Loucy (cell line): ENCODE data around the gene UNC13C.

Experiments
- H2AFZ ChIP-seq: fragments of 200-600 bp; sonication (generic); 2 replicates; pipeline ENCODE4 v1.6.0; 2016; ENCODE audit warnings: antibody characterized with exemption, mild to moderate bottlenecking, low read length, moderate library complexity
- H3F3A ChIP-seq: fragments of 200-600 bp; 2 replicates; pipeline ENCODE4 v1.6.0; 2016; ENCODE audit warnings: antibody characterized with exemption, low read depth, mild to moderate bottlenecking
- H3K27me3 ChIP-seq: fragments of 200-600 bp; sonication (generic); 2 replicates; pipeline ENCODE4 v1.6.1; 2014; ENCODE audit warnings: low read length, mild to moderate bottlenecking; ENCODE audit not compliant: insufficient read depth, poor library complexity, severe bottlenecking
- H3K36me3 ChIP-seq: fragments of 200-600 bp; sonication (generic); 2 replicates; pipeline ENCODE4 v1.6.1; 2016; ENCODE audit warnings: low read length; ENCODE audit not compliant: insufficient read depth
- H3K4me1 ChIP-seq: fragments of 200-600 bp; sonication (generic); 2 replicates; pipeline ENCODE4 v1.5.1; 2014; ENCODE audit warnings: low read length, mild to moderate bottlenecking; ENCODE audit not compliant: insufficient read depth, poor library complexity, severe bottlenecking
- H3K4me2 ChIP-seq: fragments of 200-600 bp; sonication (generic); 2 replicates; pipeline ENCODE4 v1.6.0; 2014; ENCODE audit warnings: antibody characterized with exemption, low read length, low read depth, mild to moderate bottlenecking; ENCODE audit not compliant: poor library complexity, severe bottlenecking
- H3K4me3 ChIP-seq: fragments of 200-600 bp; sonication (generic); 2 replicates; pipeline ENCODE4 v1.5.1; 2014; ENCODE audit warnings: low read length, mild to moderate bottlenecking, mixed read lengths; ENCODE audit not compliant: poor library complexity, severe bottlenecking
- H3K79me2 ChIP-seq: fragments of 200-600 bp; sonication (generic); 2 replicates; pipeline ENCODE4 v1.6.1; 2014; ENCODE audit warnings: low read length; ENCODE audit not compliant: insufficient read depth
- H3K9ac ChIP-seq: fragments of 200-600 bp; sonication (generic); 2 replicates; pipeline ENCODE4 v1.6.0; 2014; ENCODE audit warnings: mild to moderate bottlenecking, low read depth, low read length, moderate library complexity; ENCODE audit not compliant: poor library complexity, severe bottlenecking
- H3K9me2 ChIP-seq: fragments of 200-600 bp; sonication (generic); replicated peaks from 2 replicates; pipeline ENCODE4 v1.6.1; 2016; ENCODE audit warnings: low read depth, low read length, mixed read lengths
- H3K9me3 ChIP-seq: fragments of 200-600 bp; sonication (generic); 2 replicates; pipeline ENCODE4 v1.6.1; 2014; ENCODE audit warnings: mild to moderate bottlenecking, antibody characterized with exemption, low read length, low read depth; ENCODE audit not compliant: insufficient read depth
- H4K20me1 ChIP-seq: fragments of 200-600 bp; sonication (generic); 2 replicates; pipeline ENCODE4 v1.6.0; 2014; ENCODE audit warnings: antibody characterized with exemption, low read length, mild to moderate bottlenecking; ENCODE audit not compliant: insufficient read depth, poor library complexity, severe bottlenecking
- EZH2phosphoT487 ChIP-seq: fragments of 200-600 bp; IDR thresholded peaks from 2 replicates; pipeline ENCODE4 v1.6.1; 2018; ENCODE audit warnings: antibody characterized with exemption, mild to moderate bottlenecking, moderate library complexity, borderline replicate concordance
- TF ChIP-seq, protein P1 (sequence below): fragments of 200-600 bp; sonication (generic); conservative IDR thresholded peaks from 2 replicates; pipeline ENCODE4 v1.5.1; 2014; ENCODE audit warnings: mild to moderate bottlenecking, antibody characterized with exemption, low read length

Gene UNC13C

DNA sequence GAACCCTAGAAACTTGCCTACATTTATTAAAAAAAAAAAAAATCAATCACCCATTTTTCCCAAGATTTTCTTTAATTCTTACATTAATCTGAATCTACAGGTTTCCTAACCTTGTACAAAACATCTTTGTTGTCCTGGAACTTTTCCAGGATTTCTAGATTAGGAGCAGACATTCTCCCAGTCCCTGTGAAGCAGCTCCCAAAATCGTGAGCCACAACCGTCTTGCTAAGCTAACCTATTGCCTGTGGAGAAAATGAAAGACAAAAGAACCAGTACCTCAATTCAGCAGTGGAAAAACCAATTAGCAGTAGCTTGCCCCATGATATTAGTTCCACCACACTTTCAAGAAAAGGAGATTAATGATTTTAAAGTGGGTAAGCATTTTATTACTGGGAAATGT lies 522.1 kb downstream of the UNC13C start:
- Histone ChIP-seq H3K36me3 (no peaks in the 10 kb centered on the region), H2AFZ (no peak overlapping the region), H3K27me3 (no peaks in the 10 kb centered on the region), H3K4me2 (no peak overlapping the region), H3K9me2 (no peaks in the 10 kb centered on the region), H3K79me2 (no peaks in the 10 kb centered on the region), H3F3A (no peaks in the 10 kb centered on the region), H3K4me3 (no peak overlapping the region), H3K4me1 (no peaks in the 10 kb centered on the region), H3K9me3 (no peaks in the 10 kb centered on the region), H4K20me1 (no peaks in the 10 kb centered on the region), H3K9ac (no peak overlapping the region)
- TF ChIP-seq, protein P1, sequence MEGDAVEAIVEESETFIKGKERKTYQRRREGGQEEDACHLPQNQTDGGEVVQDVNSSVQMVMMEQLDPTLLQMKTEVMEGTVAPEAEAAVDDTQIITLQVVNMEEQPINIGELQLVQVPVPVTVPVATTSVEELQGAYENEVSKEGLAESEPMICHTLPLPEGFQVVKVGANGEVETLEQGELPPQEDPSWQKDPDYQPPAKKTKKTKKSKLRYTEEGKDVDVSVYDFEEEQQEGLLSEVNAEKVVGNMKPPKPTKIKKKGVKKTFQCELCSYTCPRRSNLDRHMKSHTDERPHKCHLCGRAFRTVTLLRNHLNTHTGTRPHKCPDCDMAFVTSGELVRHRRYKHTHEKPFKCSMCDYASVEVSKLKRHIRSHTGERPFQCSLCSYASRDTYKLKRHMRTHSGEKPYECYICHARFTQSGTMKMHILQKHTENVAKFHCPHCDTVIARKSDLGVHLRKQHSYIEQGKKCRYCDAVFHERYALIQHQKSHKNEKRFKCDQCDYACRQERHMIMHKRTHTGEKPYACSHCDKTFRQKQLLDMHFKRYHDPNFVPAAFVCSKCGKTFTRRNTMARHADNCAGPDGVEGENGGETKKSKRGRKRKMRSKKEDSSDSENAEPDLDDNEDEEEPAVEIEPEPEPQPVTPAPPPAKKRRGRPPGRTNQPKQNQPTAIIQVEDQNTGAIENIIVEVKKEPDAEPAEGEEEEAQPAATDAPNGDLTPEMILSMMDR, result no peak
- no peak for TF ChIP-seq EZH2phosphoT487

GRCh38 chr15:54502416-54503075 lies 524.3 kb downstream of the UNC13C start:
- Histone ChIP-seq H3K27me3 (no peaks in the 10 kb centered on the region), H2AFZ (no peak overlapping the region), H3K9me3 (no peaks in the 10 kb centered on the region)

GRCh38 chr15:54504695-54505094 lies 526.5 kb downstream of the UNC13C start:
- H3K79me2 ChIP-seq, result no peaks in the 10 kb centered on the region
- H3K9ac ChIP-seq, result no peak overlapping the region
- H4K20me1 ChIP-seq, result no peaks in the 10 kb centered on the region
- H3K9me3 ChIP-seq, result no peaks in the 10 kb centered on the region
- no peak overlapping the region for H3K4me3 ChIP-seq
- H3K4me2 ChIP-seq, result no peak overlapping the region
- no peak for TF ChIP-seq EZH2phosphoT487
- TF ChIP-seq, protein P1, result no peak
- H3F3A ChIP-seq, result no peaks in the 10 kb centered on the region
- no peaks in the 10 kb centered on the region for H3K4me1 ChIP-seq
- no peaks in the 10 kb centered on the region for H3K27me3 ChIP-seq
- H3K9me2 ChIP-seq, result no peaks in the 10 kb centered on the region
- no peak overlapping the region for H2AFZ ChIP-seq
- no peaks in the 10 kb centered on the region for H3K36me3 ChIP-seq

More at GRCh38 chr15:54502416-54503075, 524.3 kb downstream of the UNC13C start:
- Histone ChIP-seq H3K4me3 (no peak overlapping the region), H3K36me3 (no peaks in the 10 kb centered on the region), H3K9me2 (no peaks in the 10 kb centered on the region), H4K20me1 (no peaks in the 10 kb centered on the region), H3K9ac (no peak overlapping the region), H3K4me2 (no peak overlapping the region), H3K79me2 (no peaks in the 10 kb centered on the region), H3F3A (no peaks in the 10 kb centered on the region), H3K4me1 (no peaks in the 10 kb centered on the region)
- no peak for TF ChIP-seq EZH2phosphoT487

GRCh38 chr15:54506977-54507524 lies 528.8 kb downstream of the UNC13C start:
- Histone ChIP-seq H4K20me1 (no peaks in the 10 kb centered on the region), H3K4me1 (no peaks in the 10 kb centered on the region), H3K9me3 (no peaks in the 10 kb centered on the region), H3K79me2 (no peaks in the 10 kb centered on the region), H3K9ac (no peak overlapping the region), H3K4me2 (no peak overlapping the region), H3F3A (no peaks in the 10 kb centered on the region), H3K36me3 (no peaks in the 10 kb centered on the region), H3K4me3 (no peak overlapping the region), H2AFZ (no peak overlapping the region), H3K9me2 (no peaks in the 10 kb centered on the region), H3K27me3 (no peaks in the 10 kb centered on the region)
- TF ChIP-seq EZH2phosphoT487, result no peak
- TF ChIP-seq, protein P1, result no peak
